RWPE2 (cell line): ENCODE data around the gene EBF4.

Experiments
- ATAC-seq: fragments of 200-7000 bp; cut with Tn5 transposase; 3 replicates; pipeline ENCODE4 v1.9.1; 2021; ENCODE audit warnings: low read depth
- DNase-seq: peaks from one replicate; pipeline ENCODE4 v3.0.0-alpha.2; 2020; ENCODE audit warnings: low spot score
- H3K27ac ChIP-seq: fragments of 450-650 bp; 2 replicates; pipeline ENCODE4 v1.5.1; 2017; ENCODE audit warnings: mild to moderate bottlenecking; ENCODE audit not compliant: poor library complexity, severe bottlenecking
- H3K27me3 ChIP-seq: fragments of 250-450 bp; sonication (Bioruptor Pico); 2 replicates; pipeline ENCODE4 v1.5.1; 2021; ENCODE audit warnings: mild to moderate bottlenecking, moderate library complexity; ENCODE audit not compliant: insufficient read depth, poor library complexity, severe bottlenecking
- H3K36me3 ChIP-seq: fragments of 250-450 bp; sonication (Bioruptor Pico); 2 replicates; pipeline ENCODE4 v1.5.1; 2020; ENCODE audit warnings: low read depth, mild to moderate bottlenecking, moderate library complexity
- H3K4me1 ChIP-seq: fragments of 250-450 bp; sonication (Bioruptor Pico); 2 replicates; pipeline ENCODE4 v1.5.1; 2021; ENCODE audit warnings: mild to moderate bottlenecking, moderate library complexity; ENCODE audit not compliant: insufficient read depth, poor library complexity, severe bottlenecking
- H3K4me3 ChIP-seq: fragments of 250-450 bp; sonication (Bioruptor Pico); 2 replicates; pipeline ENCODE4 v1.5.1; 2021; ENCODE audit warnings: mild to moderate bottlenecking, moderate library complexity; ENCODE audit not compliant: severe bottlenecking
- H3K9me3 ChIP-seq: fragments of 250-450 bp; sonication (Bioruptor Pico); 2 replicates; pipeline ENCODE4 v1.5.1; 2021; ENCODE audit warnings: mild to moderate bottlenecking, moderate library complexity; ENCODE audit not compliant: severe bottlenecking
- TF ChIP-seq, protein P1 (sequence below): fragments of 450-650 bp; IDR thresholded peaks from one replicate; pipeline ENCODE4 v1.5.1; 2017; ENCODE audit warnings: mild to moderate bottlenecking, moderate library complexity; ENCODE audit not compliant: poor library complexity, severe bottlenecking

The EBF4 gene

DNA sequence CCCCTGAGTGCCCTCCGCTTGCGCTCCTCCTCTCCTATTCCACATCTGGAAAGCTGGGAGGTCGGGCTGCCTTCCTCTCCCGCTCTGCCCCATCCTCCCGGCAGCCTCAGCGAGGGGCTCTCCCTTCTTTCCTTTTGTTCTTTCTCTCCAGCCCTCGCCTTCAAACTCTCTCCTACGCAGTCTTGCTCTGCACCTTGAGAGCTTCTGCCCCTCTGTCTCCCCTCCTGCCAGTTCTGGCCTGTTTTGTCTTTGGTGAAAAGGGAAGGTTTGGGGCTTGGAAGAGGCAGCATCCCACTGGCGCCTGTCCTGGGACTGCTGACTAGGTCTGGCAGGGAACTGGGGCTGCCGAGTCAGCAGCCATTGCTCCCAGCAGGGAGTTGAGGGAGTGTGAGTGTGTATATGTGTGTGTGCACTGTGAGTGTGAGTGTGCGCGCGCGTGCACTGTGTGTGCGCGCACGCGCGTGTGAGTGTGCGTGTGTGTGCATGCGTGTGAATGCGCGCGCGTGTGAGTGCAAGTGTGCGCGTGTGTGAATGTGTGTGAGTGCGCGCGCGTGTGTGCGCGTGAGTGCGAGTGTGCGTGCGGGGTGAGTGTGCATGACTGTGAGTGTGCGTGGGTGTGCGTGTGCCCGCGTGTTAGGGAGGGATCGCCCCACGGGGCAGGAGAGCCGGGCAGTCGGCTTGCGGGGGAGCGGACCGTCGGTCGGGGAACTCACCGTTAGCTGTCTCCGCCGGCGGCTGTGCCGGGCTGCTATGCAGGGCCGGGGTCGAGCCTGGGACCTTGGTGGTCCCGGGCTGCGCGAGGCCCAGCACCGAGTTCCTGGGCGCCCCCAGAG is 107.3 kb downstream of the EBF4 start:
- H3K27ac ChIP-seq: no peak overlapping the region
- H3K36me3 ChIP-seq: no peaks in the 10 kb centered on the region
- TF ChIP-seq, protein P1, sequence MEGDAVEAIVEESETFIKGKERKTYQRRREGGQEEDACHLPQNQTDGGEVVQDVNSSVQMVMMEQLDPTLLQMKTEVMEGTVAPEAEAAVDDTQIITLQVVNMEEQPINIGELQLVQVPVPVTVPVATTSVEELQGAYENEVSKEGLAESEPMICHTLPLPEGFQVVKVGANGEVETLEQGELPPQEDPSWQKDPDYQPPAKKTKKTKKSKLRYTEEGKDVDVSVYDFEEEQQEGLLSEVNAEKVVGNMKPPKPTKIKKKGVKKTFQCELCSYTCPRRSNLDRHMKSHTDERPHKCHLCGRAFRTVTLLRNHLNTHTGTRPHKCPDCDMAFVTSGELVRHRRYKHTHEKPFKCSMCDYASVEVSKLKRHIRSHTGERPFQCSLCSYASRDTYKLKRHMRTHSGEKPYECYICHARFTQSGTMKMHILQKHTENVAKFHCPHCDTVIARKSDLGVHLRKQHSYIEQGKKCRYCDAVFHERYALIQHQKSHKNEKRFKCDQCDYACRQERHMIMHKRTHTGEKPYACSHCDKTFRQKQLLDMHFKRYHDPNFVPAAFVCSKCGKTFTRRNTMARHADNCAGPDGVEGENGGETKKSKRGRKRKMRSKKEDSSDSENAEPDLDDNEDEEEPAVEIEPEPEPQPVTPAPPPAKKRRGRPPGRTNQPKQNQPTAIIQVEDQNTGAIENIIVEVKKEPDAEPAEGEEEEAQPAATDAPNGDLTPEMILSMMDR: no peak
- H3K4me3 ChIP-seq: peak overlapping the region; percentile 15
- H3K27me3 ChIP-seq: peaks cover 41% of the 10 kb centered on the region
- H3K4me1 ChIP-seq: no peaks in the 10 kb centered on the region
- DNase-seq (no peak), ATAC-seq (peak; percentile 15; the same call in 1 of the 3 replicates)
- no peaks in the 10 kb centered on the region for H3K9me3 ChIP-seq

DNA sequence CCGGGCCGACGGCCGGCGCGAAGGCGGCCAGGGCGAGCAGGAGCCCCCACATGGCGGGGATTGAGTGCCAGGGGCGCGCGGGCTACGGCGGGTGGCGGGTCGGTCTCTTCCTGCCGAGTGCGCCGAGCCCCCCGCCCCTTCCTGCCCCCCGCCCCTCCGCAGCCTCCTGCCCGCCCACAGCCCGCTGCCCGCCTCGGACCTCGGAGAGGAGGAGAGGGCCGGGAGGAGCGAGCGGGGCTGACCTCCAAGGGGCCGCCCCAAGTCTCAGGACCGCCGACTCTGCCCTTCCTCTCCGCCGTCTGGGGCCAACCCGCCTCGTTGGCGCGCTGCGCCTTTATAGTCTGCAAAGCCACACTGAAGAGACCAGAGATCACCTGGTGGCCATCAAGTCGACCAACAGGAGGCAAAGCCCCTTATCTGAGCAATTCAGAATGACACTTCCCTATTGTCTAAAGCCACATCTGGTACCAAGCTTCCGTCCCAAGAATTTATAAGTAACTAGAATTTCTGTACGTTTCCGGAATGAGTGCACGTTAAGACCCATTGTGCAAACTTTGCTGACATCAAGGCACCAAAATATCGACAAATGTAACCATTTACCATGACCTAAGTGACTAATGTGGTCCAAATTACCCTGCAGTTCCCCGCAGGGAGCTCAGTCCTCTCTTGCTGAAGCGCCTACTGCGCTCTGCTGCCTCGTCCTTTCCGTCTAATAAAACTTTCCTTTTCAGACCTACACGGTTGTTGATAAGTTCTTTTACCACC is 108.1 kb downstream of the EBF4 start, which contains the start of gene CPXM1:
Gene CPXM1, minus strand, starts transcription at position 107 of the 765 bp plus-strand sequence. Its CDS starts 55 bp downstream, at position 52.
- TF ChIP-seq, protein P1: no peak
- H3K4me1 ChIP-seq: no peaks in the 10 kb centered on the region
- DNase-seq (no peak), ATAC-seq (peak; percentile 45; the same call in 2 of the 3 replicates)
- H3K9me3 ChIP-seq: no peaks in the 10 kb centered on the region
- H3K27me3 ChIP-seq: peaks cover 41% of the 10 kb centered on the region
- no peak within 1 kb of the TSS for H3K27ac ChIP-seq
- no peaks in the 10 kb centered on the region for H3K36me3 ChIP-seq
- peak within 1 kb of the TSS; percentile 15 for H3K4me3 ChIP-seq

DNA sequence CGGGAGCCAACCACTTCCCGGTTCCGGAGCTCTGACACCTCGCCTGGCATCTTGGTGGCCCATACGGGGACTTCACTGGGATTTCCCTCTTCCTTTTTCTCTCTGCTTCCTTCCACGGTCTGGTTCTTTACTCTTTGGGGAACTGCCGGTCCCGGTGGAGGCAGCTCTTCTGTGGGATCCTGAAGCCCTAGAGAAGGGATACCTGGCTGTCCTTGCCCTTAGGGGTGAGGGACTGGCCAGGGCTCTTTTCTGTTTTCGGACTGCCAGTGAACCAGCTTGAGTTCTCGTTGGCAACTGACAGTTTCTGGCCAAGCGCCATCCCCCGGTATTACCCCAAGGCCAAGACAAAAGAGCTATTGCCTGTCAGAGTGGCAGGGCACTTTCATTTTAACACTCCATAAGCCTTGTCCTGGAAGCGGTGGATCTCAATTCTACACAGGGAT is 108.7 kb downstream of the EBF4 start:
- ATAC-seq (no peak), DNase-seq (no peak)
- H3K27me3 ChIP-seq: peaks cover 41% of the 10 kb centered on the region
- H3K36me3 ChIP-seq: no peaks in the 10 kb centered on the region
- H3K27ac ChIP-seq: no peak overlapping the region
- no peaks in the 10 kb centered on the region for H3K9me3 ChIP-seq
- no peak overlapping the region for H3K4me3 ChIP-seq
- H3K4me1 ChIP-seq: no peaks in the 10 kb centered on the region
- TF ChIP-seq, protein P1: no peak

DNA sequence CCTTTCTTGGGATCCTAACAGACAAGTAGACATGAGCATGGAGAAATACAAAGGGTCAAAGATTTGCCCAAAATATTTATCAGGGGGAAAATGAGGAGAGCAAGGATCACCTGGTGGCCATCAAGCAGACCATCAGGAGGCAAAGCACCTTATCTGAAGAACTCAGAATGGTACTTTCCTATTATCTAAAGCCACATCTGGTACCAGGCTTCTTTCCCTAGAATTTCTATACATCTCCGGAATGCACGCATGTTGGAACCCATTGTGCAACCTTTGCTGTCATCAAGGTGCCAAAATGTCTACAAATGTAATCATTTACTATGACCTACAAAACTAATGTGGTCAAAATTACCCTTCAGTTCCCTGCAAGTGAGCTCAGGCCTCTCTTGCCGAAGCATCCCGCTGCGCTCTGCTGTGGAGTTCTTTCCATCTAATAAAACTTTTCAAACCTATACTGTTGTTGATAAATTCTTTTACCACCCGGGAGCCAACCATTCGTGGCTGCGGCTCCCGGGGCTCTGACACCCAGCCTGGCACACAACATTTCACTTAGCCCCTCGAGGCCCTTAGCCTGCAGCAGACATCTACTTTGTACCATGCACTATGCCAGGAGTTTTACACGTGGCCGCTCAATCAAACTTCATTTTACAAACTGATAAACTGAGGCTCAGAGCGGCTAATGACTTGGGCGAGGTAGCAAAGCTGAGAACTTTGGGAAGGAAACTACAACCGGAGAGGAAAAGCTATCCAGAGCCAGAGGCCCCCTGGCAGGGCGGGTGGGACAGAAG is 111.7 kb downstream of the EBF4 start:
- H3K27me3 ChIP-seq: peaks cover 41% of the 10 kb centered on the region
- ATAC-seq (no peak), DNase-seq (no peak)
- no peaks in the 10 kb centered on the region for H3K36me3 ChIP-seq
- no peak overlapping the region for H3K27ac ChIP-seq
- TF ChIP-seq, protein P1: no peak
- no peaks in the 10 kb centered on the region for H3K9me3 ChIP-seq
- H3K4me1 ChIP-seq: no peaks in the 10 kb centered on the region
- H3K4me3 ChIP-seq: no peak overlapping the region
